Left ventricle myocardium inferior (tissue), 1 donor: ENCODE data around the gene UBE2E3. TPM values are rescaled to one million over a fixed set of nuclear protein-coding genes. Genes with fewer than 3 reads are reported as not detected.

Source experiments
- DNase-seq: peaks from one replicate; pipeline ENCODE4 v3.0.0-alpha.2; 2020
- H3K27ac ChIP-seq: fragments of 200-600 bp; replicated peaks from 2 replicates; pipeline ENCODE4 v1.8.0; 2021
- H3K27me3 ChIP-seq: fragments of 200-600 bp; 2 replicates; pipeline ENCODE4 v1.8.0; 2021; ENCODE audit warnings: low read depth
- H3K36me3 ChIP-seq: fragments of 200-600 bp; 2 replicates; pipeline ENCODE4 v1.8.0; 2021
- H3K4me1 ChIP-seq: fragments of 200-600 bp; 2 replicates; pipeline ENCODE4 v1.8.0; 2021
- H3K4me3 ChIP-seq: fragments of 200-600 bp; 2 replicates; pipeline ENCODE4 v1.8.0; 2021; ENCODE audit warnings: mild to moderate bottlenecking, moderate library complexity
- H3K9me3 ChIP-seq: fragments of 200-600 bp; replicated peaks from 2 replicates; pipeline ENCODE4 v1.8.0; 2021
- CTCF ChIP-seq: fragments of 200-600 bp; IDR thresholded peaks from 2 replicates; pipeline ENCODE4 v1.8.0; 2021; ENCODE audit warnings: antibody characterized with exemption, mild to moderate bottlenecking, borderline replicate concordance
- intact Hi-C: fragments of 100-400 bp; cut with micrococcal nuclease; formaldehyde crosslinking; loops from one replicate; pipeline ENCODE4 v1.11.0; 2022
- total RNA-seq: library from RNA; stranded (reverse); fragmentation: NEBNext Ultra II Directional; extraction: Animal tissue kit (Norgen Biotek cat#: 25700); gene quantifications from one replicate; pipeline ENCODE4 v1.2.1, GENCODE V29; 2021
- donor health status: DM: no; HTN: yes; CAD: no; lungs with severe emphysema.

The UBE2E3 gene
- total RNA-seq, 1 donor from 2014 or later, result 53.5 TPM

- Histone ChIP-seq H3K9me3 (no peaks in the 10 kb centered on the region), H3K36me3 (no peaks in the 10 kb centered on the region), H3K4me3 (no peak overlapping the region), H3K27me3 (no peaks in the 10 kb centered on the region), H3K27ac (no peak overlapping the region), H3K4me1 (no peaks in the 10 kb centered on the region)
- TF ChIP-seq CTCF, result no peak
- no peak for DNase-seq
- intact Hi-C loops, result loop anchor here (5.0 to 10.0 kb wide), 2 partner anchors 361 to 609 kb away; no protein-coding TSS in a partner anchor
Observed at GRCh38 chr2:181106229-181106628, 125.8 kb downstream of the UBE2E3 start.

- H3K27ac ChIP-seq, result no peak overlapping the region
- intact Hi-C loops, result loop anchor here (5.0 to 10.0 kb wide), 2 partner anchors 360 to 608 kb away; no protein-coding TSS in a partner anchor
Observed at GRCh38 chr2:181106789-181107627, 126.6 kb downstream of the UBE2E3 start.

GRCh38 chr2:181107628-181107945, 127.2 kb downstream of the UBE2E3 start:
- no peak for DNase-seq
- Histone ChIP-seq H3K36me3 (no peaks in the 10 kb centered on the region), H3K27ac (no peak overlapping the region), H3K9me3 (no peaks in the 10 kb centered on the region), H3K27me3 (no peaks in the 10 kb centered on the region), H3K4me1 (no peaks in the 10 kb centered on the region), H3K4me3 (no peak overlapping the region)
- no peak for TF ChIP-seq CTCF
- intact Hi-C loops, result loop anchor here (5.0 to 10.0 kb wide), 2 partner anchors 360 to 607 kb away; no protein-coding TSS in a partner anchor

More at GRCh38 chr2:181106789-181107627, 126.6 kb downstream of the UBE2E3 start:
- no peaks in the 10 kb centered on the region for H3K9me3 ChIP-seq
- no peaks in the 10 kb centered on the region for H3K27me3 ChIP-seq
- no peak for TF ChIP-seq CTCF
- DNase-seq, result no peak
- H3K4me3 ChIP-seq, result no peak overlapping the region
- H3K4me1 ChIP-seq, result no peaks in the 10 kb centered on the region
- H3K36me3 ChIP-seq, result no peaks in the 10 kb centered on the region

GRCh38 chr2:181111059-181111458, 130.7 kb downstream of the UBE2E3 start:
- H3K4me3 ChIP-seq, result no peak overlapping the region
- TF ChIP-seq CTCF, result no peak
- H3K27me3 ChIP-seq, result no peaks in the 10 kb centered on the region
- no peaks in the 10 kb centered on the region for H3K4me1 ChIP-seq
- intact Hi-C loops, result no loop called here
- H3K36me3 ChIP-seq, result no peaks in the 10 kb centered on the region
- DNase-seq, result no peak
- no peaks in the 10 kb centered on the region for H3K9me3 ChIP-seq
- no peak overlapping the region for H3K27ac ChIP-seq

GRCh38 chr2:181112916-181113315, 132.5 kb downstream of the UBE2E3 start:
- no peak overlapping the region for H3K27ac ChIP-seq
- intact Hi-C loops, result no loop called here
- H3K9me3 ChIP-seq, result no peaks in the 10 kb centered on the region

More at GRCh38 chr2:181112916-181113315, 132.5 kb downstream of the UBE2E3 start:
- Histone ChIP-seq H3K4me1 (no peaks in the 10 kb centered on the region), H3K27me3 (no peaks in the 10 kb centered on the region), H3K36me3 (no peaks in the 10 kb centered on the region), H3K4me3 (no peak overlapping the region)
- no peak for TF ChIP-seq CTCF
- no peak for DNase-seq
